Esophagus squamous epithelium (tissue), 4 donors: ENCODE results near the gene CD6.

Experiments used
- POLR2A ChIP-seq, 4 donors: fragments of 450-650 bp; IDR thresholded peaks; one replicate each; pipeline ENCODE4 v1.6.1; 2017; ENCODE audit warnings: antibody characterized with exemption in 4 of 4, mild to moderate bottlenecking in 4 of 4, moderate library complexity in 3 of 4
- TF ChIP-seq, protein P1 (sequence below), 6 experiments: fragments of 450-650 bp in 4 of 6; fragments of 200-600 bp in 2 of 6; sonication (generic) in 2 of 6; IDR thresholded peaks; one replicate each; pipeline ENCODE4 v1.5.1; 2016 to 2019; ENCODE audit warnings: antibody characterized with exemption in 6 of 6, mild to moderate bottlenecking in 4 of 6, moderate library complexity in 4 of 6

DNA sequence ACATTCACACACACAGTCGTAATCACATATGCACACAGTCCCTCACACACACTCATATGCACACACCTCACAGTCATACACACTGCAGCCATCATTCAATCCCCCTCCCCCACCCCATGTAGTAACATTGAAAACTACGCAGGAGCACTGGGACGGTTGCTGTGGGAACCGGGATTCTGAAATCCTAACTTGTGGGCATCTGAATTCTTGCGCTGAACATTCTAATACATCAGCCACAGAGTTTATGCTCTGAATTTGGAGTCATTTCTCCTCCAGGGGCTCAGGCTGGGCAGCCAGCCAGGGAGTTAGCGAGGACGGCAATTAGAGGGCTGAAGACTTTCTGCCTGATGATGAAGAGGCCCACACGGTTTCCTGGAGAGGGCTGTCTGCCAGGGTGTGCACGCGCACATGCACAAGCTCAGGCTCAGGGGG lies 32.7 kb downstream of the CD6 start:
- TF ChIP-seq, protein P1, sequence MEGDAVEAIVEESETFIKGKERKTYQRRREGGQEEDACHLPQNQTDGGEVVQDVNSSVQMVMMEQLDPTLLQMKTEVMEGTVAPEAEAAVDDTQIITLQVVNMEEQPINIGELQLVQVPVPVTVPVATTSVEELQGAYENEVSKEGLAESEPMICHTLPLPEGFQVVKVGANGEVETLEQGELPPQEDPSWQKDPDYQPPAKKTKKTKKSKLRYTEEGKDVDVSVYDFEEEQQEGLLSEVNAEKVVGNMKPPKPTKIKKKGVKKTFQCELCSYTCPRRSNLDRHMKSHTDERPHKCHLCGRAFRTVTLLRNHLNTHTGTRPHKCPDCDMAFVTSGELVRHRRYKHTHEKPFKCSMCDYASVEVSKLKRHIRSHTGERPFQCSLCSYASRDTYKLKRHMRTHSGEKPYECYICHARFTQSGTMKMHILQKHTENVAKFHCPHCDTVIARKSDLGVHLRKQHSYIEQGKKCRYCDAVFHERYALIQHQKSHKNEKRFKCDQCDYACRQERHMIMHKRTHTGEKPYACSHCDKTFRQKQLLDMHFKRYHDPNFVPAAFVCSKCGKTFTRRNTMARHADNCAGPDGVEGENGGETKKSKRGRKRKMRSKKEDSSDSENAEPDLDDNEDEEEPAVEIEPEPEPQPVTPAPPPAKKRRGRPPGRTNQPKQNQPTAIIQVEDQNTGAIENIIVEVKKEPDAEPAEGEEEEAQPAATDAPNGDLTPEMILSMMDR (IDR thresholded peaks at IDR 0.05), result no peak
- no peak for TF ChIP-seq POLR2A (IDR thresholded peaks at IDR 0.05)
